K562 (cell line): ENCODE data around the gene MFAP2. TPM values are rescaled to one million over a fixed set of nuclear protein-coding genes. Genes with fewer than 3 reads are reported as not detected.

Source experiments
- CHD7 ChIP-seq: fragments of 200-600 bp; sonication (generic); IDR thresholded peaks from one replicate; pipeline ENCODE4 v1.6.1; 2012; ENCODE audit warnings: mild to moderate bottlenecking, low read depth, low read length, inconsistent platforms
- E2F4 ChIP-seq: sonication (generic); formaldehyde crosslinking; IDR thresholded peaks from 2 replicates; pipeline ENCODE4 v1.8.0; 2022; ENCODE audit warnings: mild to moderate bottlenecking, low read depth, missing genetic modification reagents
- GATA2 ChIP-seq: sonication (generic); formaldehyde crosslinking; IDR thresholded peaks from 2 replicates; pipeline ENCODE4 v1.4.0; 2020; ENCODE audit warnings: mild to moderate bottlenecking, missing genetic modification reagents
- KAT8 ChIP-seq: fragments of 450-650 bp; IDR thresholded peaks from 2 replicates; pipeline ENCODE4 v1.6.1; 2016; ENCODE audit warnings: low read depth, mild to moderate bottlenecking
- RB1 ChIP-seq: fragments of 450-650 bp; IDR thresholded peaks from 2 replicates; pipeline ENCODE4 v1.6.1; 2017; ENCODE audit warnings: low read depth, mild to moderate bottlenecking
- RBM14 ChIP-seq: fragments of 200-400 bp; formaldehyde crosslinking; IDR thresholded peaks from 2 replicates; pipeline ENCODE4 v1.6.1; 2018; ENCODE audit warnings: low read depth, mild to moderate bottlenecking, low read length, moderate library complexity, borderline replicate concordance; ENCODE audit not compliant: insufficient read depth
- TFAP4 ChIP-seq: sonication (generic); formaldehyde crosslinking; IDR thresholded peaks from 2 replicates; pipeline ENCODE4 v1.8.0; 2022; ENCODE audit warnings: missing genetic modification reagents, mild to moderate bottlenecking, moderate library complexity, borderline replicate concordance
- THRA ChIP-seq: fragments of 450-650 bp; IDR thresholded peaks from 2 replicates; pipeline ENCODE4 v1.6.1; 2017; ENCODE audit warnings: mild to moderate bottlenecking, moderate library complexity
- ZBTB26 ChIP-seq: fragments of 450-650 bp; formaldehyde crosslinking; IDR thresholded peaks from 2 replicates; pipeline ENCODE4 v1.4.0; 2022; ENCODE audit warnings: missing genetic modification characterization
- ZFPM2 ChIP-seq: fragments of 250-450 bp; sonication (Bioruptor Pico); IDR thresholded peaks from 2 replicates; pipeline ENCODE4 v1.5.1; 2022; ENCODE audit warnings: mild to moderate bottlenecking
- polyA plus RNA-seq, 8 experiments: library from polyadenylated mRNA; depleted of rRNA in 4 of 8; stranded (reverse) in 5 of 8; unstranded in 3 of 8; fragments of >200 nt; fragmentation: Nextera tagmentation in 2 of 8; fragmentation: Illumina TruSeq in 1 of 8; extraction: Ambion mirVana in 2 of 8; extraction: Trizol in 1 of 8; gene quantifications; 2 replicates each; pipeline versions ENCODE4 v1.2.1 to v1.2.3, GENCODE V29; 2011 to 2014; ENCODE audit warnings: inconsistent platforms in 1 of 8, missing spikeins in 1 of 8
- total RNA-seq, 7 experiments: library from RNA; depleted of rRNA in 6 of 7; stranded (reverse); fragments of >200 nt in 6 of 7; fragmentation: Illumina TruSeq in 2 of 7; extraction: Trizol in 2 of 7; gene quantifications; 2 replicates each; pipeline versions ENCODE4 v1.2.1 to v1.2.3, GENCODE V29; 2011 to 2021; ENCODE audit warnings: low replicate concordance in 1 of 7

The MFAP2 gene
- total and polyA plus RNA-seq, 9 of the 15 experiments (the other 6 are each of a cell fraction or from before 2014, with no cell fraction given), result not detected

GRCh38 chr1:17013491-17014320 lies 33.3 kb upstream of the MFAP2 start (continued):
- TF ChIP-seq CHD7, result no peak
- no peak for TF ChIP-seq ZFPM2 (CRISPR knock-in tag)
- no peak for TF ChIP-seq RBM14
- TF ChIP-seq TFAP4 (CRISPR knock-in tag), result peak; percentile 82
- no peak for TF ChIP-seq KAT8
- TF ChIP-seq E2F4 (CRISPR knock-in tag), result no peak
- no peak for TF ChIP-seq RB1
- no peak for TF ChIP-seq ZBTB26 (CRISPR knock-in tag)
- TF ChIP-seq THRA, result no peak
- peak; percentile 26; the same call in 1 of the 2 replicates for TF ChIP-seq GATA2 (CRISPR knock-in tag)
